ENCODE results near the gene ABL2.
A peak's percentile ranks its signal among the peaks of the same experiment; 100 is the strongest.

Gene ABL2

DNA sequence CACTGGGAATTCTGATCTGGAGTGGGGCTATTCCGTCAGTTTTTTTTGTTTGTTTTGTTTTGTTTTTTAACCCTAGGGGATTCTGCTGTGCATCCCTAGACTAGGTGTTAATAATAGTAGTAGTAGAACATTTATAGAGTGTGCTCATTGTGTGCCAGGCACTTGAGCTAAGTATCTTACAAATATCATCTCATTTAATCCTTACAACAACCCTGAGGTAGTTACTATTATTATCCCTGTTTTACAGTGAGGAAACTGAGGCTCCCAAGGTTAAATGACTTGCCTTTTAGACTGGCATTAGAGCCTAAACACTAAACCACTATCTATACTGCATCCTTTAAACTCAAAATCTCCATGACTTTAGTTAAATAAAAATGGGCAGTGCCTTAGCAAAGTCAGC, 125.5 kb downstream of the ABL2 start:
- TF ChIP-seq, protein P1, sequence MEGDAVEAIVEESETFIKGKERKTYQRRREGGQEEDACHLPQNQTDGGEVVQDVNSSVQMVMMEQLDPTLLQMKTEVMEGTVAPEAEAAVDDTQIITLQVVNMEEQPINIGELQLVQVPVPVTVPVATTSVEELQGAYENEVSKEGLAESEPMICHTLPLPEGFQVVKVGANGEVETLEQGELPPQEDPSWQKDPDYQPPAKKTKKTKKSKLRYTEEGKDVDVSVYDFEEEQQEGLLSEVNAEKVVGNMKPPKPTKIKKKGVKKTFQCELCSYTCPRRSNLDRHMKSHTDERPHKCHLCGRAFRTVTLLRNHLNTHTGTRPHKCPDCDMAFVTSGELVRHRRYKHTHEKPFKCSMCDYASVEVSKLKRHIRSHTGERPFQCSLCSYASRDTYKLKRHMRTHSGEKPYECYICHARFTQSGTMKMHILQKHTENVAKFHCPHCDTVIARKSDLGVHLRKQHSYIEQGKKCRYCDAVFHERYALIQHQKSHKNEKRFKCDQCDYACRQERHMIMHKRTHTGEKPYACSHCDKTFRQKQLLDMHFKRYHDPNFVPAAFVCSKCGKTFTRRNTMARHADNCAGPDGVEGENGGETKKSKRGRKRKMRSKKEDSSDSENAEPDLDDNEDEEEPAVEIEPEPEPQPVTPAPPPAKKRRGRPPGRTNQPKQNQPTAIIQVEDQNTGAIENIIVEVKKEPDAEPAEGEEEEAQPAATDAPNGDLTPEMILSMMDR (conservative IDR thresholded peaks at IDR 0.05; ENCODE audit: control insufficient read depth, insufficient read depth, low read depth, low read length) = no peak
- no peak overlapping the region for H3K4me3 ChIP-seq (ENCODE audit: control insufficient read depth, low read depth, low read length)
- no peak for DNase-seq (ENCODE audit: low read depth)

DNA sequence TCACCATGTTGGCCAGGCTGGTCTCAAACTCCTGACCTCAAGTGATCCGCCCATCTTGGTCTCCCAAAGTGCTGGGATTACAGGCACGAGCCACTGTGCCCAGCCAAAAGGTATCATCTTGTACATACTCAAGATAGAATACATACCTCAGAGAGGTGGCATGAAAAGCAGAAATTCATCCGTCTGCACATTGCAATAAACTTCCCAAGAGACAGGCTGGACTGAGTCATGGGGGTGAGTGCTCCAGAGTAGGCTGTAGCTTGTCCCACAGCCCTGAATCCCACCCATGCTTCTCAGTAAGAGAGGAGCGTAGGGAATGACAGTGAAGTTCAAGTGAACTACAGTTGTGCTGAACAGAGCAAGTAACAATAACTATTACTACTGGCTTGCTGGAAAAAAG, 127.9 kb downstream of the ABL2 start:
- H3K4me3 ChIP-seq (ENCODE audit: control insufficient read depth, low read depth, low read length) = no peak overlapping the region
- TF ChIP-seq, protein P1 (conservative IDR thresholded peaks at IDR 0.05; ENCODE audit: control insufficient read depth, insufficient read depth, low read depth, low read length) = no peak
- peak; percentile 33 for DNase-seq (ENCODE audit: low read depth)

DNA sequence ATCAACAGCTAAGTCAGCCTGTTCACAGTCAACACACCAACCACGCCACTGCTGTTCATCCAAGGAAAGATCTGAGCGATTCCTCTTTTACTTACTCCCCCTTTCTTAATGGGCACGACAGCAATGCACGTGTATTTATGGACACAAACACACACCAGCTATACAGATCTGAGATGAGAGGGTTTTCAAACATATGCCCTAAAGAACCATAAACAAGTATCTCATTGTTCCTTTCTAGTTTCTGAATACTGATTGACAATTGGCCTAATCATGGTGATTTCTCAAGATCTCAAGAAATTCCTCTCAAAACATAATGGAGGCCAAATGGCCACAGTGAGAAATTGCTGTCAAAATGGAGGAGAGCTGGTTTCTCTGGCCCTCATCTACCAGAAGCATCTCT, 129.6 kb downstream of the ABL2 start:
- TF ChIP-seq, protein P1 (conservative IDR thresholded peaks at IDR 0.05; ENCODE audit: control insufficient read depth, insufficient read depth, low read depth, low read length) = no peak
- DNase-seq (ENCODE audit: low read depth) = no peak

DNA sequence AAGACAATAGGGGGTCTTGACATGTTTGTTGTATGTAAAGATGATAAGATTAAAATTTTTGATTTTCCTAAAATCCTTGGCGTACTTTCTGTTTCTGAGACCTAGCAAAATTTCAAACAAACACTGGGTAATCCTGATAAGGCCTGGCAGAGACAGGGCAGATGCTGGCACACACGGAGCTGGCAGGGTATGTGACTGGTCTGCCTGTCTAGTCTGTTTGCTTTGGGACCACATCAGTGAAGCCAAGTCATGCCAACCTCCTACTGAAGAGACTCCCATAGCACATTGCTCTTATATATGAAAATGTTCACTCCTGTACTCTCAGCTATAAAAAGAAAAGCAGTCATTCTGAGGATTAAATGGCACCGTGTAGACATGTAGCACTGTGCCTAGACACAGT, 133.6 kb downstream of the ABL2 start:
- no peak overlapping the region for H3K4me3 ChIP-seq (ENCODE audit: control insufficient read depth, low read depth, low read length)
- no peak for DNase-seq (ENCODE audit: low read depth)
- TF ChIP-seq, protein P1 (conservative IDR thresholded peaks at IDR 0.05; ENCODE audit: control insufficient read depth, insufficient read depth, low read depth, low read length) = no peak

More for the DNA sequence above, 129.6 kb downstream of the ABL2 start:
- no peak overlapping the region for H3K4me3 ChIP-seq (ENCODE audit: control insufficient read depth, low read depth, low read length)

DNA sequence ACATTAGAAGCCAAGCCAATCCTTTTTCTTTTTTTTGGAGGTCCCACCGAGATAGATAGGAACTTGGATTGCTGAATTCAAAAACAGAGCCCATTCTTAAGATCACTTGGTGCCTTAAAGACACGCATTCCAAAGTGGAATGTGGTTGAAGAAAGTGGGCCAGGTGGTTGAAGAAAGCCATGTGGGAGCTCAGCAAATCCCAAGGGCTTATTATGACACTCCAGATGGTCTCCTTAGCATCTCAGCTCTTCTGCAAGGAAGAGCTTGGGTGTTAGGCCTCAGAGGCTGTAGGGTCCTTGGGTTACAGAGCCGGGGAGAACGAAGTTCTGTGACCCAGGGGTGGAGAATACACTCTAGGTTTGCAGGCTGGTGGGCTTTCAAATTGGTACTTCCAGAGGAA, 134.1 kb downstream of the ABL2 start:
- TF ChIP-seq, protein P1 (conservative IDR thresholded peaks at IDR 0.05; ENCODE audit: control insufficient read depth, insufficient read depth, low read depth, low read length) = no peak
- H3K4me3 ChIP-seq (ENCODE audit: control insufficient read depth, low read depth, low read length) = no peak overlapping the region
- no peak for DNase-seq (ENCODE audit: low read depth)

DNA sequence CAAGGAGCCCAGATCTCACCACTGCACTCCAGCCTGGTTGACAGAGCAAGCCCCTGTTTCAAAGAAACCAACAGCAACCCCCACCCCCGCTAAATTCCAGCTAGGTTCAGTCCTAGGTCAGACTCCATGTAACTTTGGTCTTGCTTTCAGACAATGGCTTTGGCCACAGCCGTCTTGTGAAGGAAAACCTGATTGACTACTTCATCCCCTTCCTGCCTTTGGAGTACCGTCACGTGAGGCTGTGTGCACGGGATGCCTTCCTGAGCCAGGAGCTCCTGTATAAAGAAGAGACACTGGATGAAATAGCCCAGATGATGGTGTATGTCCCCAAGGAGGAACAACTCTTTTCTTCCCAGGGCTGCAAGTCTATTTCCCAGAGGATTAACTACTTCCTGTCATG, 134.7 kb downstream of the ABL2 start:
- no peak for DNase-seq (ENCODE audit: low read depth)
- H3K4me3 ChIP-seq (ENCODE audit: control insufficient read depth, low read depth, low read length) = no peak overlapping the region
- TF ChIP-seq, protein P1 (conservative IDR thresholded peaks at IDR 0.05; ENCODE audit: control insufficient read depth, insufficient read depth, low read depth, low read length) = no peak

DNA sequence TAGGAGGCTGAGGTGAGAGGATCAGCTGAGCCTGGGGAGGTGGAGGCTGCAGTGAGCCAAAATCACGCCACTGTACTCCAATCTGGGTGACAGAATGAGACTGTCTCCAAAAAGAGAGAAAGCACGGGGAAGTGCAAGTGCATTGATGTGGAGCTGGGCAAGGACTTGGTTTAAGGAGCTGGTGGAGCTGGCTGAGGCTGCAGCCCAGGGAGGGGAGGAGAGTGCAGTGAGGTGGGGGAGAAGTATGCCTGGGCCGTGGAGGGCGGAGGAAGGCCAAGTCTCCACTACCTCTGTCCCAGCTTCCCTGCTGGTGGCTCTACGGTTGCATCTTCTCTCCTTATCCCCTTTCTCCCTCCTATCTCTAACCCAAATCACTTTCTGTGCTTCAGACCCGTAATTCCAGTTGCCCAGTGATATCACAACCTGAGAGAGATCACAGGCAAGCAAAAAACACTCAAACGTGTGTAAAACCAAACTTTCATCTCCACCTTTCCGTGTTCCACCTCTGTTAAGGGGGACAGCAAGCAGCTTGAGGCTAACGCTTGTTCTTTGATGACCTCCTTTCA, 136.5 kb downstream of the ABL2 start:
- no peak overlapping the region for H3K4me3 ChIP-seq (ENCODE audit: control insufficient read depth, low read depth, low read length)
- no peak for DNase-seq (ENCODE audit: low read depth)
- TF ChIP-seq, protein P1 (conservative IDR thresholded peaks at IDR 0.05; ENCODE audit: control insufficient read depth, insufficient read depth, low read depth, low read length) = no peak
